PC-9 (cell line): ENCODE data around the gene ENSA. TPM values are rescaled to one million over a fixed set of nuclear protein-coding genes. Genes with fewer than 3 reads are reported as not detected.

ENCODE experiments used
- Bru-seq: library from RNA; stranded (reverse); fragments of 400-500 nt; gene quantifications from one replicate; lab custom pipeline; 2021; lab: Mats Ljungman, UMichigan
- BruChase-seq, 2 experiments: library from RNA; stranded (reverse); fragments of 400-500 nt; gene quantifications; one replicate each; lab custom pipeline; 2021; lab: Mats Ljungman, UMichigan
- BruUV-seq: library from RNA; stranded (reverse); fragments of 400-500 nt; replicated peaks from 2 replicates; lab custom pipeline; 2021; lab: Mats Ljungman, UMichigan
- CTCF ChIA-PET: fragments of 300-600 bp; sonication (Branson Sonifier 250); formaldehyde crosslinking; loops from one replicate; lab custom pipeline; 2022; ENCODE audit warnings: antibody characterized with exemption; lab: Charles Lee
- POLR2A ChIA-PET: fragments of 300-600 bp; sonication (Branson Sonifier 250); formaldehyde crosslinking; loops from one replicate; lab custom pipeline; 2022; ENCODE audit warnings: antibody characterized with exemption; ENCODE audit not compliant: unreplicated experiment; lab: Charles Lee
- DNase-seq, 2 experiments: peaks; one replicate each; pipeline versions ENCODE4 v3.0.0 to v3.0.0-alpha.2; 2015 to 2022; ENCODE audit warnings: mixed read lengths in 1 of 2
- H2AFZ ChIP-seq: fragments of 200-600 bp; sonication (generic); 2 replicates; pipeline ENCODE4 v1.8.1; 2017; ENCODE audit warnings: antibody characterized with exemption
- H3F3A ChIP-seq: fragments of 200-600 bp; sonication (generic); 2 replicates; pipeline ENCODE4 v1.8.1; 2017; ENCODE audit warnings: antibody characterized with exemption, mild to moderate bottlenecking, low read depth; ENCODE audit not compliant: insufficient read depth
- H3K27ac ChIP-seq: fragments of 200-600 bp; sonication (generic); 2 replicates; pipeline ENCODE4 v1.6.1; 2016; ENCODE audit warnings: mixed run types
- H3K27me3 ChIP-seq: fragments of 200-600 bp; sonication (generic); 2 replicates; pipeline ENCODE4 v1.6.1; 2016; ENCODE audit warnings: low read depth, mixed run types; ENCODE audit not compliant: insufficient read depth
- H3K36me3 ChIP-seq: fragments of 200-600 bp; sonication (generic); 2 replicates; pipeline ENCODE4 v1.6.1; 2016; ENCODE audit warnings: low read depth, mixed run types
- H3K4me1 ChIP-seq: fragments of 200-600 bp; sonication (generic); replicated peaks from 2 replicates; pipeline ENCODE4 v1.6.1; 2016; ENCODE audit warnings: mixed run types; ENCODE audit not compliant: insufficient read depth
- H3K4me2 ChIP-seq: fragments of 200-600 bp; sonication (generic); 2 replicates; pipeline ENCODE4 v1.6.1; 2017; ENCODE audit warnings: mixed run types
- H3K4me3 ChIP-seq: fragments of 200-600 bp; sonication (generic); 2 replicates; pipeline ENCODE4 v1.6.1; 2016; ENCODE audit warnings: mixed run types
- H3K79me2 ChIP-seq: fragments of 200-600 bp; sonication (generic); 2 replicates; pipeline ENCODE4 v1.6.1; 2017; ENCODE audit warnings: low read depth, mixed run types
- H3K9me2 ChIP-seq: fragments of 200-600 bp; sonication (generic); 2 replicates; pipeline ENCODE4 v1.8.1; 2017; ENCODE audit warnings: mild to moderate bottlenecking; ENCODE audit not compliant: insufficient read depth
- H3K9me3 ChIP-seq: fragments of 200-600 bp; sonication (generic); 2 replicates; pipeline ENCODE4 v1.8.1; 2016; ENCODE audit warnings: low read depth; ENCODE audit not compliant: insufficient read depth
- H4K20me1 ChIP-seq: fragments of 200-600 bp; sonication (generic); 2 replicates; pipeline ENCODE4 v1.8.1; 2017; ENCODE audit not compliant: insufficient read depth
- EZH2 ChIP-seq: fragments of 200-600 bp; sonication (generic); IDR thresholded peaks from 2 replicates; pipeline ENCODE4 v1.8.0; 2017; ENCODE audit warnings: antibody characterized with exemption, low read depth
- intact Hi-C: fragments of 100-400 bp; cut with micrococcal nuclease; formaldehyde crosslinking; loops from one replicate; pipeline ENCODE4 v1.10.0; 2022; ENCODE audit not compliant: unreplicated experiment
- long read RNA-seq: library from polyadenylated mRNA; stranded (forward); transcript quantifications from one replicate; pipeline ENCODE4 v2.0.0, GENCODE V29; 2022
- total RNA-seq: library from RNA; stranded (reverse); gene quantifications from 2 replicates; pipeline ENCODE4 v1.2.3, GENCODE V29; 2021
- TF ChIP-seq, protein P1 (sequence below): fragments of 200-600 bp; sonication (generic); conservative IDR thresholded peaks from 2 replicates; pipeline ENCODE4 v1.6.1; 2017; ENCODE audit warnings: mixed run types, antibody characterized with exemption, mild to moderate bottlenecking, moderate library complexity

Gene ENSA
- 229 and 263 TPM in 2 replicates for total RNA-seq
- percentile 94 among the genes with signal in this experiment for Bru-seq, nascent RNA
- percentile 96 among the genes with signal in this experiment for BruChase-seq, experiment 1, labeled RNA remaining after a 2-hour chase
- BruChase-seq, experiment 2, labeled RNA remaining after a 6-hour chase: percentile 94 among the genes with signal in this experiment
- long read RNA-seq, transcript ENSA-208 (4 exons, 2,085 nt): major isoform, 60 of 145 reads
- long read RNA-seq, transcript ENSA-205 (4 exons, 792 nt): minor isoform, 9 of 145 reads
- long read RNA-seq, transcript ENSA-214 (3 exons, 1,369 nt): minor isoform, 9 of 145 reads
- long read RNA-seq, transcript ENSA-201 (3 exons, 2,818 nt): minor isoform, 32 of 145 reads
- long read RNA-seq, partial matches to known transcripts: 3 of 145 reads
- long read RNA-seq, other reads (novel, unspliced or antisense): 23 of 145 reads

DNA sequence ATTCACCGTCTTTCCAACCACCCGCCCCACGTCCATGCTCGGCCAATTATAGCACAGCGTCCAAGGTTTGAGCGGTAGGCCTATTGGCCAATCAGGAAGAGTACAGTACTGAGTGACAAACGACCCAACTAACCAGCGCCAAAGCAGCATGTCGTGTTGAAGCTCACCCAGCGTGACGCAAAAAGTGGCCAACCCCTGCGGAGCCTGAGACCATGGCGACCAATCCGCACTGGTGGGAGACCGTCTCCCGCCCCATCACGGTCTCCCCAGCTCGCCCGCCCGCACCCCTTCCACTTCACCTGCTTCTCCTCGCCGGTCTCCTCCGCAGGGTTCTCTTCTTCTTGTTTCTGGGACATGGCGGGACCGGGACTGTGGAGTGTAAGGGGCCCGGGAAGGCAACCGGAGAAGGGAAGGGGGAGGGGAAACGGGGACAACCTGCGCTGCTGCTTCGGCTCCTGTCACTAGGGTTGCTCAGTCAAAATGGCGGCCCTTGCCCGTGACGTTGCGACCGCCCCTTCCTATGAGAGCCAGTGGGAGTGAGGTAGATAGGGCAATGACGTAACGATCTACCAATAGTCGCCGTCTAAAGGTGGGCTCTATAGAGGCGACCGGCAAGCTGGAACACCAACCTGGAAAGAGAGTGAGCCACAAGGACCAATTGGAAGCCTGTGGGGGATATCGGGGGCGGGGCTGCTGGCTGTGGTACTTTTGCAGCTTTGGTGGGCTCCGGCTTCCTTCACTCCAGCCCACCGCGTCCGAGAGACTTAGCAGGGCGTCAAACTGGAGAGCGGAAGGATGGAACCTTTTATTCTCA, at the start of gene ENSA:
Gene ENSA, minus strand, starts transcription at position 498 of the 814 bp plus-strand sequence. Its CDS starts 142 bp downstream, at position 356.
- no peaks in the 10 kb centered on the region for H3K27me3 ChIP-seq
- DNase-seq: peak; percentile 95 to 97
- intact Hi-C loops: loop anchor here (1.0 to 10.0 kb wide), 6 partner anchors 18 to 345 kb away; partner anchors contain the start of genes CERS2 and CIART
- peaks cover 29% of the 10 kb centered on the region for H3K36me3 ChIP-seq
- peak within 1 kb of the TSS; percentile 98 for H3K4me2 ChIP-seq
- peak within 1 kb of the TSS; percentile 76 for H3K27ac ChIP-seq
- ChIA-PET POLR2A (interaction anchor here (0.5 to 2.7 kb wide), 15 partner anchors 9 to 865 kb away, joined by 3 to 34 read pairs (median 5); partner anchors contain the start of genes ADAMTSL4, CTXND2, GOLPH3L and MCL1), CTCF (interaction anchor here (0.5 to 1.5 kb wide), 2 partner anchors 68 to 145 kb away, joined by 4 read pairs; no protein-coding TSS in a partner anchor)
- peaks cover 45% of the 10 kb centered on the region for H3K79me2 ChIP-seq
- peaks cover 32% of the 10 kb centered on the region for H3F3A ChIP-seq
- peak within 1 kb of the TSS; percentile 79 for H2AFZ ChIP-seq
- H3K9me3 ChIP-seq: no peaks in the 10 kb centered on the region
- TF ChIP-seq EZH2: no peak
- TF ChIP-seq, protein P1, sequence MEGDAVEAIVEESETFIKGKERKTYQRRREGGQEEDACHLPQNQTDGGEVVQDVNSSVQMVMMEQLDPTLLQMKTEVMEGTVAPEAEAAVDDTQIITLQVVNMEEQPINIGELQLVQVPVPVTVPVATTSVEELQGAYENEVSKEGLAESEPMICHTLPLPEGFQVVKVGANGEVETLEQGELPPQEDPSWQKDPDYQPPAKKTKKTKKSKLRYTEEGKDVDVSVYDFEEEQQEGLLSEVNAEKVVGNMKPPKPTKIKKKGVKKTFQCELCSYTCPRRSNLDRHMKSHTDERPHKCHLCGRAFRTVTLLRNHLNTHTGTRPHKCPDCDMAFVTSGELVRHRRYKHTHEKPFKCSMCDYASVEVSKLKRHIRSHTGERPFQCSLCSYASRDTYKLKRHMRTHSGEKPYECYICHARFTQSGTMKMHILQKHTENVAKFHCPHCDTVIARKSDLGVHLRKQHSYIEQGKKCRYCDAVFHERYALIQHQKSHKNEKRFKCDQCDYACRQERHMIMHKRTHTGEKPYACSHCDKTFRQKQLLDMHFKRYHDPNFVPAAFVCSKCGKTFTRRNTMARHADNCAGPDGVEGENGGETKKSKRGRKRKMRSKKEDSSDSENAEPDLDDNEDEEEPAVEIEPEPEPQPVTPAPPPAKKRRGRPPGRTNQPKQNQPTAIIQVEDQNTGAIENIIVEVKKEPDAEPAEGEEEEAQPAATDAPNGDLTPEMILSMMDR: no peak
- no peaks in the 10 kb centered on the region for H3K9me2 ChIP-seq
- H3K4me3 ChIP-seq: peak within 1 kb of the TSS; percentile 96
- H4K20me1 ChIP-seq: no peaks in the 10 kb centered on the region
- peaks cover 49% of the 10 kb centered on the region for H3K4me1 ChIP-seq
- BruUV-seq: no TSS peak

DNA sequence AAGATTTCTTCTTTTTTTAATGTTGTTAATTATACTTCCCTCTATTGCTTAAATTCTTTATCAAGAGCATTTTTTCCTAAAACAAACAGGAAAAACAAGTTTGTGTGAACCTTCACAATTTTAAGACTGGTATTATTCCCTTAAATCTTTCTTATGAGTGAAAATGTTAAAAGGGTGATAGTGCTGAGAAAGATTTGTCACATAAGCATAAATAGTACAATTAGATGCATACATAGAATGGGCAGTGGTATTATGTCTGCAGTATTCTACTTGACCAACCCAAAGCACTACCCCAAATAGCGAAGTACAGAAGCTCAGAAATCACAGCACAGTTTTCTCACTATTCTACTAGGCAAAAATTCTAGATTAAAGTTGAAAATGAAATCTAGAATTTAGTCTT, 49.6 kb upstream of the ENSA start:
- H3K4me2 ChIP-seq: no peak overlapping the region; the same call in 1 of the 2 replicates
- no peak overlapping the region for H2AFZ ChIP-seq
- peaks cover 5% of the 10 kb centered on the region; the same call in 1 of the 2 replicates for H3F3A ChIP-seq
- intact Hi-C loops: no loop called here
- no peaks in the 10 kb centered on the region for H3K9me2 ChIP-seq
- CTCF ChIA-PET: no interaction called here
- TF ChIP-seq, protein P1: no peak
- TF ChIP-seq EZH2: no peak
- H3K27ac ChIP-seq: no peak overlapping the region
- no peak for DNase-seq
- no TSS peak for BruUV-seq
- no peaks in the 10 kb centered on the region for H3K27me3 ChIP-seq
- H3K36me3 ChIP-seq: peaks cover 7% of the 10 kb centered on the region
- H3K9me3 ChIP-seq: no peaks in the 10 kb centered on the region
- H3K4me1 ChIP-seq: no peaks in the 10 kb centered on the region
- peaks cover 3% of the 10 kb centered on the region; the same call in 1 of the 2 replicates for H4K20me1 ChIP-seq
- peaks cover 29% of the 10 kb centered on the region for H3K79me2 ChIP-seq
- POLR2A ChIA-PET: no interaction called here
- no peak overlapping the region for H3K4me3 ChIP-seq

GRCh38 chr1:150674881-150675280, 45.5 kb upstream of the ENSA start:
- TF ChIP-seq, protein P1: no peak
- TF ChIP-seq EZH2: no peak
- POLR2A ChIA-PET: interaction anchor here (0.7 kb wide), 1 partner anchor 375 kb away, joined by 7 read pairs; no protein-coding TSS in a partner anchor
- intact Hi-C loops: no loop called here
- H3K4me2 ChIP-seq: no peak overlapping the region
- no peak for DNase-seq
- H3K36me3 ChIP-seq: peaks cover 2% of the 10 kb centered on the region; the same call in 1 of the 2 replicates
- H3K27ac ChIP-seq: no peak overlapping the region
- no peaks in the 10 kb centered on the region for H3K4me1 ChIP-seq
- H3K79me2 ChIP-seq: peaks cover 29% of the 10 kb centered on the region; the same call in 1 of the 2 replicates
- H3K27me3 ChIP-seq: no peaks in the 10 kb centered on the region
- peaks cover 4% of the 10 kb centered on the region for H3F3A ChIP-seq
- no peaks in the 10 kb centered on the region for H3K9me3 ChIP-seq
- no peaks in the 10 kb centered on the region for H3K9me2 ChIP-seq
- no peak overlapping the region for H3K4me3 ChIP-seq
- peaks cover 3% of the 10 kb centered on the region; the same call in 1 of the 2 replicates for H4K20me1 ChIP-seq
- no peak overlapping the region for H2AFZ ChIP-seq
- CTCF ChIA-PET: no interaction called here
- no TSS peak for BruUV-seq
